A549 (cell line): ENCODE data around the gene KMT2D. TPM values are rescaled to one million over a fixed set of nuclear protein-coding genes. Genes with fewer than 3 reads are reported as not detected.

Experiments used
- ATAC-seq, 2 experiments: fragments of 200-7000 bp in 1 of 2; fragments of >200 bp in 1 of 2; cut with Nextera tagmentation in 1 of 2; cut with Tn5 transposase in 1 of 2; 3 replicates each; pipeline versions ENCODE4 v1.8.0 to v1.9.1; 2018 to 2020; ENCODE audit warnings: mild to moderate bottlenecking in 1 of 2, moderate library complexity in 1 of 2
- CTCF ChIA-PET: fragments of 300-600 bp; sonication (Branson Sonifier 250); formaldehyde crosslinking; extraction: SDS; loops from one replicate; lab custom pipeline; 2021; ENCODE audit warnings: antibody characterized with exemption, inconsistent platforms; lab: Yijun Ruan, JAX
- POLR2A ChIA-PET: fragments of 350-600 bp; formaldehyde crosslinking; extraction: SDS; loops from one replicate; lab custom pipeline; 2021; ENCODE audit warnings: antibody characterized with exemption, inconsistent platforms; lab: Yijun Ruan, JAX
- DNase-seq, 2 experiments: peaks; one replicate each; pipeline versions ENCODE4 v3.0.0 to v3.0.0-alpha.2; 2011 to 2016; ENCODE audit warnings: low read depth in 1 of 2, low spot score in 1 of 2
- FAIRE-seq: peaks from 2 replicates; lab custom pipeline; 2011; peaks lifted over from hg19 to GRCh38; lab: Jason Lieb, UNC
- H3K27ac ChIP-seq, 2 experiments: fragments of >200 bp; sonication (Bioruptor Twin); formaldehyde crosslinking; 3 replicates each; pipeline ENCODE4 v1.5.1; 2016 to 2017
- H3K4me1 ChIP-seq: fragments of >200 bp; sonication (Bioruptor Twin); formaldehyde crosslinking; 3 replicates; pipeline ENCODE4 v1.6.1; 2016
- H3K4me2 ChIP-seq: fragments of >200 bp; sonication (Bioruptor Twin); formaldehyde crosslinking; 3 replicates; pipeline ENCODE4 v1.6.1; 2016
- H3K4me3 ChIP-seq: fragments of >200 bp; sonication (Bioruptor Twin); formaldehyde crosslinking; 3 replicates; pipeline ENCODE4 v1.5.1; 2016
- H3K9me3 ChIP-seq: fragments of >200 bp; sonication (Bioruptor Twin); formaldehyde crosslinking; 3 replicates; pipeline ENCODE4 v1.6.1; 2016
- BHLHE40 ChIP-seq: IDR thresholded peaks from 2 replicates; pipeline ENCODE4 v1.6.1; 2012; ENCODE audit warnings: low read depth, low read length, inconsistent platforms
- EHF ChIP-seq: fragments of 250-450 bp; sonication (Bioruptor Pico); IDR thresholded peaks from 2 replicates; pipeline ENCODE4 v1.5.0; 2020; ENCODE audit warnings: mild to moderate bottlenecking
- EHMT2 ChIP-seq: fragments of 200-600 bp; sonication (generic); IDR thresholded peaks from 2 replicates; pipeline ENCODE4 v1.6.1; 2016; ENCODE audit warnings: antibody characterized with exemption, low read depth, mild to moderate bottlenecking, moderate library complexity
- ELK1 ChIP-seq: fragments of 150-350 bp; IDR thresholded peaks from 2 replicates; pipeline ENCODE4 v1.6.1; 2014; ENCODE audit warnings: low read depth, mild to moderate bottlenecking, low read length
- FOSL2 ChIP-seq, 2 experiments: fragments of 450-650 bp in 1 of 2; fragments of >200 bp in 1 of 2; sonication (Bioruptor Twin) in 1 of 2; formaldehyde crosslinking; IDR thresholded peaks; 2 replicates each; pipeline versions ENCODE4 v1.5.0 to v1.6.1; 2016 to 2020; ENCODE audit warnings: mild to moderate bottlenecking in 1 of 2, moderate library complexity in 1 of 2
- HES2 ChIP-seq: fragments of >200 bp; sonication (Bioruptor Twin); formaldehyde crosslinking; IDR thresholded peaks from 2 replicates; pipeline ENCODE4 v1.6.1; 2016
- HEYL ChIP-seq: fragments of 250-450 bp; sonication (Bioruptor Pico); IDR thresholded peaks from 2 replicates; pipeline ENCODE4 v1.8.0; 2021; ENCODE audit warnings: mild to moderate bottlenecking, moderate library complexity
- HOXA7 ChIP-seq: fragments of 250-450 bp; sonication (Bioruptor Pico); IDR thresholded peaks from 2 replicates; pipeline ENCODE4 v1.5.0; 2020; ENCODE audit warnings: mild to moderate bottlenecking, moderate library complexity
- HOXB13 ChIP-seq: fragments of 250-450 bp; sonication (Bioruptor Pico); IDR thresholded peaks from 2 replicates; pipeline ENCODE4 v1.5.0; 2020; ENCODE audit warnings: low read depth, mild to moderate bottlenecking, moderate library complexity
- HOXB5 ChIP-seq: fragments of 250-450 bp; sonication (Bioruptor Pico); IDR thresholded peaks from 2 replicates; pipeline ENCODE4 v1.5.0; 2020; ENCODE audit warnings: mild to moderate bottlenecking, moderate library complexity
- KDM1A ChIP-seq: fragments of 200-600 bp; sonication (generic); IDR thresholded peaks from 2 replicates; pipeline ENCODE4 v1.6.1; 2016; ENCODE audit warnings: low read depth, mild to moderate bottlenecking
- MAZ ChIP-seq: fragments of 150-350 bp; IDR thresholded peaks from 2 replicates; pipeline ENCODE4 v1.6.1; 2014; ENCODE audit warnings: antibody characterized with exemption, low read depth, low read length, borderline replicate concordance
- NFE2L2 ChIP-seq: fragments of 150-350 bp; conservative IDR thresholded peaks from 2 replicates; pipeline ENCODE4 v1.6.1; 2014; ENCODE audit warnings: low read length
- PBX3 ChIP-seq: IDR thresholded peaks from 2 replicates; pipeline ENCODE4 v1.6.1; 2012
- PHF8 ChIP-seq: fragments of 200-600 bp; sonication (generic); IDR thresholded peaks from 2 replicates; pipeline ENCODE4 v1.6.1; 2016; ENCODE audit warnings: low read depth, mild to moderate bottlenecking, antibody characterized with exemption, moderate library complexity, borderline replicate concordance
- RARB ChIP-seq: fragments of 250-450 bp; sonication (Bioruptor Pico); IDR thresholded peaks from 2 replicates; pipeline ENCODE4 v1.8.0; 2021; ENCODE audit warnings: mild to moderate bottlenecking, moderate library complexity
- RCOR1 ChIP-seq: fragments of 150-350 bp; IDR thresholded peaks from 2 replicates; pipeline ENCODE4 v1.6.1; 2014; ENCODE audit warnings: antibody characterized with exemption, low read length, low read depth
- REST ChIP-seq: fragments of 200-600 bp; sonication (generic); IDR thresholded peaks from 2 replicates; pipeline ENCODE4 v1.6.1; 2016; ENCODE audit warnings: antibody characterized with exemption, mild to moderate bottlenecking, moderate library complexity
- RFX5 ChIP-seq: fragments of 450-650 bp; IDR thresholded peaks from 2 replicates; pipeline ENCODE4 v1.7.1; 2014; ENCODE audit warnings: antibody characterized with exemption, mild to moderate bottlenecking, moderate library complexity
- RNF2 ChIP-seq: fragments of 200-600 bp; sonication (generic); IDR thresholded peaks from 2 replicates; pipeline ENCODE4 v1.6.1; 2016; ENCODE audit warnings: low read depth, mild to moderate bottlenecking, antibody characterized with exemption, moderate library complexity, borderline replicate concordance
- SMC3 ChIP-seq: fragments of >200 bp; sonication (Bioruptor Twin); formaldehyde crosslinking; IDR thresholded peaks from 3 replicates; pipeline ENCODE4 v1.6.1; 2018; ENCODE audit warnings: inconsistent platforms
- SREBF2 ChIP-seq: fragments of 450-650 bp; IDR thresholded peaks from 2 replicates; pipeline ENCODE4 v1.6.1; 2014; ENCODE audit warnings: mild to moderate bottlenecking, moderate library complexity
- TFCP2L1 ChIP-seq: fragments of 250-450 bp; sonication (Bioruptor Pico); IDR thresholded peaks from 2 replicates; pipeline ENCODE4 v1.5.0; 2021; ENCODE audit warnings: mild to moderate bottlenecking
- ZC3H11A ChIP-seq: fragments of 450-650 bp; IDR thresholded peaks from 2 replicates; pipeline ENCODE4 v1.6.1; 2014; ENCODE audit warnings: antibody characterized with exemption, mild to moderate bottlenecking
- ZFP36 ChIP-seq: fragments of 450-650 bp; IDR thresholded peaks from 2 replicates; pipeline ENCODE4 v1.6.1; 2014; ENCODE audit warnings: borderline replicate concordance; ENCODE audit not compliant: partially characterized antibody
- ZSCAN20 ChIP-seq: fragments of 250-450 bp; sonication (Bioruptor Pico); IDR thresholded peaks from 2 replicates; pipeline ENCODE4 v1.8.0; 2022; ENCODE audit warnings: mild to moderate bottlenecking, moderate library complexity
- WGBS: methylation state at CpG from one replicate; pipeline ENCODE4 v1.1.6; 2017; ENCODE audit errors: missing lambda C conversion rate; 5-methylcytosine and 5-hydroxymethylcytosine counted together
- polyA plus RNA-seq, 4 experiments: library from polyadenylated mRNA; depleted of rRNA in 3 of 4; stranded (reverse); fragments of >200 nt; fragmentation: RNase III in 1 of 4; extraction: RNeasy Plus Mini Kit Qiagen cat#74134 plus additional on column Dnase treatment in 1 of 4; gene quantifications; 2 replicates in 3 of 4; 3 replicates in 1 of 4; pipeline ENCODE4 v1.2.3, GENCODE V29; 2011 to 2017

Gene KMT2D
- polyA plus RNA-seq, 2 of the 4 experiments (the other 2 are of a cell fraction), result 17.6 to 20.0 TPM

- H3K27ac ChIP-seq, result no peak overlapping the region
- ATAC-seq (no peak), DNase-seq (no peak), FAIRE-seq (no peak)
- no peak overlapping the region for H3K4me3 ChIP-seq
- 97% methylated on average over 29 of the region's 30 CpGs for WGBS
- ChIA-PET POLR2A (no interaction called here), CTCF (interaction anchor here (0.8 to 2.8 kb wide), 5 partner anchors 11 to 43 kb away, joined by 3 to 14 read pairs (median 9); no protein-coding TSS in a partner anchor)
- no peak for TF ChIP-seq NFE2L2
- no peak for TF ChIP-seq ZFP36
- TF ChIP-seq KDM1A, result no peak
- TF ChIP-seq RCOR1, result no peak
- no peak for TF ChIP-seq EHMT2
- TF ChIP-seq REST, result no peak
- no peak for TF ChIP-seq HOXA7 (CRISPR knock-in tag)
- no peak for TF ChIP-seq TFCP2L1
- TF ChIP-seq EHF, result no peak
- no peak for TF ChIP-seq HOXB13 (CRISPR knock-in tag)
- no peak for TF ChIP-seq MAZ
- TF ChIP-seq SREBF2, result no peak
- TF ChIP-seq ELK1, result no peak
- no peak for TF ChIP-seq SMC3
- TF ChIP-seq FOSL2 (IDR thresholded peaks at IDR 0.05), result no peak
- no peak for TF ChIP-seq FOSL2 (CRISPR knock-in tag; IDR thresholded peaks at IDR 0.05)
- TF ChIP-seq HOXB5 (CRISPR knock-in tag), result no peak
- TF ChIP-seq HEYL, result no peak
- TF ChIP-seq RNF2, result no peak
- no peak for TF ChIP-seq ZC3H11A
- H3K4me2 ChIP-seq, result no peak overlapping the region
- no peaks in the 10 kb centered on the region for H3K4me1 ChIP-seq
- H3K9me3 ChIP-seq, result no peaks in the 10 kb centered on the region
These were observed 20.9 kb downstream of the KMT2D start for GRCh38 chr12:49039421-49040363.

GRCh38 chr12:49038291-49038955 lies 22.2 kb downstream of the KMT2D start:
- no peaks in the 10 kb centered on the region for H3K4me1 ChIP-seq
- TF ChIP-seq HES2 (no peak), RARB (CRISPR knock-in tag) (no peak), PHF8 (no peak), RNF2 (no peak), RFX5 (no peak), SREBF2 (no peak), BHLHE40 (no peak), PBX3 (no peak), ZSCAN20 (no peak), HOXB13 (CRISPR knock-in tag) (no peak), HOXB5 (CRISPR knock-in tag) (no peak)
- no peak for FAIRE-seq
- ChIA-PET POLR2A (no interaction called here), CTCF (interaction anchor here (0.6 to 2.8 kb wide), 9 partner anchors 9 to 61 kb away, joined by 3 to 14 read pairs (median 5); partner anchors contain the start of gene WNT1)
- no peak overlapping the region for H3K4me2 ChIP-seq
- ATAC-seq, result no peak
- no peak overlapping the region for H3K27ac ChIP-seq
- H3K4me3 ChIP-seq, result no peak overlapping the region
- DNase-seq, result no peak
- H3K9me3 ChIP-seq, result no peaks in the 10 kb centered on the region
- WGBS, result 94% methylated on average over 15 of the region's 20 CpGs
